OCI-LY1 (cell line): ENCODE measurements around the gene ZNF180.

ENCODE experiments used
- EZH2 ChIP-seq: fragments of 200-600 bp; sonication (generic), shearing (Covaris generic); IDR thresholded peaks from 2 replicates; pipeline ENCODE4 v1.8.0; 2017; ENCODE audit warnings: borderline replicate concordance, mixed run types, mild to moderate bottlenecking, antibody characterized with exemption, low read length, moderate library complexity, mixed read lengths
- TF ChIP-seq, protein P1 (sequence below): fragments of 200-600 bp; sonication (generic), shearing (Covaris generic); IDR thresholded peaks from 2 replicates; pipeline ENCODE4 v1.5.1; 2017; ENCODE audit warnings: mild to moderate bottlenecking, antibody characterized with exemption, low read length, moderate library complexity, mixed read lengths

DNA sequence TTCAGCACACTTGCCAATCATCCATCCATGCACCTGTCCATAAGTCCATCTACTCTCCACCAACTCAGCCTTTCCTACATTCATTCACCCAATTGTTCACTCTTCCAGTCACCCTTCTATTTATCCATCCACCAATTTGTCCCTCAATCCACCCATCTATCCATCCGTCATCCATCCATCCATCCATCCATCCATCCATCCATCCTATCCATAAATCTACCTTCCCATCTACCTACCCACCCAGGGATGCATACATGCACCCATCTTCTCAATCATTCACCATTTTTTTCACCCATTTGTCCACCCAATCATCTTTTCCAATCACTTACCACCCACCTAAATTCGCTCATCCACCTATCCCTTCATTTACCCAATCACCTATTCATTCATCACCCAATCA is 43.7 kb upstream of the ZNF180 start:
- TF ChIP-seq EZH2, result no peak
- TF ChIP-seq, protein P1, sequence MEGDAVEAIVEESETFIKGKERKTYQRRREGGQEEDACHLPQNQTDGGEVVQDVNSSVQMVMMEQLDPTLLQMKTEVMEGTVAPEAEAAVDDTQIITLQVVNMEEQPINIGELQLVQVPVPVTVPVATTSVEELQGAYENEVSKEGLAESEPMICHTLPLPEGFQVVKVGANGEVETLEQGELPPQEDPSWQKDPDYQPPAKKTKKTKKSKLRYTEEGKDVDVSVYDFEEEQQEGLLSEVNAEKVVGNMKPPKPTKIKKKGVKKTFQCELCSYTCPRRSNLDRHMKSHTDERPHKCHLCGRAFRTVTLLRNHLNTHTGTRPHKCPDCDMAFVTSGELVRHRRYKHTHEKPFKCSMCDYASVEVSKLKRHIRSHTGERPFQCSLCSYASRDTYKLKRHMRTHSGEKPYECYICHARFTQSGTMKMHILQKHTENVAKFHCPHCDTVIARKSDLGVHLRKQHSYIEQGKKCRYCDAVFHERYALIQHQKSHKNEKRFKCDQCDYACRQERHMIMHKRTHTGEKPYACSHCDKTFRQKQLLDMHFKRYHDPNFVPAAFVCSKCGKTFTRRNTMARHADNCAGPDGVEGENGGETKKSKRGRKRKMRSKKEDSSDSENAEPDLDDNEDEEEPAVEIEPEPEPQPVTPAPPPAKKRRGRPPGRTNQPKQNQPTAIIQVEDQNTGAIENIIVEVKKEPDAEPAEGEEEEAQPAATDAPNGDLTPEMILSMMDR, result no peak
